ENCODE measurements around the gene KATNBL1. TPM values are rescaled to one million over a fixed set of nuclear protein-coding genes. Genes with fewer than 3 reads are reported as not detected.

Gene KATNBL1
- total and polyA plus RNA-seq, 9 of the 15 experiments (the other 6 are each of a cell fraction or from before 2014, with no cell fraction given), result 6.6 to 46.0 (median 24.0) TPM

DNA sequence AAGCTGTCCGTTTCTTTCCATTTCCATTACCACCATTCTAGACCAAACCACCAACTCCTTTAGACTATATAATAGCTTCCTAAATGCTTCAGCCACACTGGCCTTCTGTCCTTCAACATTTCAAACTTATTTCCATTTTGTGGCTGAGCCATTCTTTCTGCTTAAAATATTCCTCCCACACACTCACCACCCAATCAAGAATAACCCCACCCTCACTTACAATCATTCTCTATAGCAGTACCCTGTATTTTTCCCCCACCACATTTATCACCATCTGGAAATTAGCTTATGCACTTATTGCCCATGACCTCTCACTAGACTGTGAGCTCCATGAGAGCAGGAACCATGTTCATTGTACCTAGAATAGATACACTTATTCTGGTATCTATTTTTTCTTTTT lies 6.6 kb downstream of the KATNBL1 start:
- no peaks in the 10 kb centered on the region for H3K4me1 ChIP-seq (replicated peaks in 1 of 2; ENCODE audit: control insufficient read depth in 2 of 2, insufficient read depth in 2 of 2, low read length in 2 of 2)
- no peak for DNase-seq (ENCODE audit: extremely low read depth in 1 of 4, low spot score in 3 of 4)
- intact Hi-C loops (cut with micrococcal nuclease), result no loop called here
- TF ChIP-seq, protein P1, sequence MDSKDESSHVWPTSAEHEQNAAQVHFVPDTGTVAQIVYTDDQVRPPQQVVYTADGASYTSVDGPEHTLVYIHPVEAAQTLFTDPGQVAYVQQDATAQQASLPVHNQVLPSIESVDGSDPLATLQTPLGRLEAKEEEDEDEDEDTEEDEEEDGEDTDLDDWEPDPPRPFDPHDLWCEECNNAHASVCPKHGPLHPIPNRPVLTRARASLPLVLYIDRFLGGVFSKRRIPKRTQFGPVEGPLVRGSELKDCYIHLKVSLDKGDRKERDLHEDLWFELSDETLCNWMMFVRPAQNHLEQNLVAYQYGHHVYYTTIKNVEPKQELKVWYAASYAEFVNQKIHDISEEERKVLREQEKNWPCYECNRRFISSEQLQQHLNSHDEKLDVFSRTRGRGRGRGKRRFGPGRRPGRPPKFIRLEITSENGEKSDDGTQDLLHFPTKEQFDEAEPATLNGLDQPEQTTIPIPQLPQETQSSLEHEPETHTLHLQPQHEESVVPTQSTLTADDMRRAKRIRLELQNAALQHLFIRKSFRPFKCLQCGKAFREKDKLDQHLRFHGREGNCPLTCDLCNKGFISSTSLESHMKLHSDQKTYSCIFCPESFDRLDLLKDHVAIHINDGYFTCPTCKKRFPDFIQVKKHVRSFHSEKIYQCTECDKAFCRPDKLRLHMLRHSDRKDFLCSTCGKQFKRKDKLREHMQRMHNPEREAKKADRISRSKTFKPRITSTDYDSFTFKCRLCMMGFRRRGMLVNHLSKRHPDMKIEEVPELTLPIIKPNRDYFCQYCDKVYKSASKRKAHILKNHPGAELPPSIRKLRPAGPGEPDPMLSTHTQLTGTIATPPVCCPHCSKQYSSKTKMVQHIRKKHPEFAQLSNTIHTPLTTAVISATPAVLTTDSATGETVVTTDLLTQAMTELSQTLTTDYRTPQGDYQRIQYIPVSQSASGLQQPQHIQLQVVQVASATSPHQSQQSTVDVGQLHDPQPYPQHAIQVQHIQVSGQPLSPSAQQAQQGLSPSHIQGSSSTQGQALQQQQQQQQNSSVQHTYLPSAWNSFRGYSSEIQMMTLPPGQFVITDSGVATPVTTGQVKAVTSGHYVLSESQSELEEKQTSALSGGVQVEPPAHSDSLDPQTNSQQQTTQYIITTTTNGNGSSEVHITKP (IDR thresholded peaks at IDR 0.05; ENCODE audit: partially characterized antibody), result no peak
- TF ChIP-seq CHD2 (IDR thresholded peaks at IDR 0.05; ENCODE audit: low read depth, low read length), result no peak
- TF ChIP-seq ZNF778 (CRISPR knock-in tag; IDR thresholded peaks at IDR 0.05), result no peak
- TF ChIP-seq, protein P2, sequence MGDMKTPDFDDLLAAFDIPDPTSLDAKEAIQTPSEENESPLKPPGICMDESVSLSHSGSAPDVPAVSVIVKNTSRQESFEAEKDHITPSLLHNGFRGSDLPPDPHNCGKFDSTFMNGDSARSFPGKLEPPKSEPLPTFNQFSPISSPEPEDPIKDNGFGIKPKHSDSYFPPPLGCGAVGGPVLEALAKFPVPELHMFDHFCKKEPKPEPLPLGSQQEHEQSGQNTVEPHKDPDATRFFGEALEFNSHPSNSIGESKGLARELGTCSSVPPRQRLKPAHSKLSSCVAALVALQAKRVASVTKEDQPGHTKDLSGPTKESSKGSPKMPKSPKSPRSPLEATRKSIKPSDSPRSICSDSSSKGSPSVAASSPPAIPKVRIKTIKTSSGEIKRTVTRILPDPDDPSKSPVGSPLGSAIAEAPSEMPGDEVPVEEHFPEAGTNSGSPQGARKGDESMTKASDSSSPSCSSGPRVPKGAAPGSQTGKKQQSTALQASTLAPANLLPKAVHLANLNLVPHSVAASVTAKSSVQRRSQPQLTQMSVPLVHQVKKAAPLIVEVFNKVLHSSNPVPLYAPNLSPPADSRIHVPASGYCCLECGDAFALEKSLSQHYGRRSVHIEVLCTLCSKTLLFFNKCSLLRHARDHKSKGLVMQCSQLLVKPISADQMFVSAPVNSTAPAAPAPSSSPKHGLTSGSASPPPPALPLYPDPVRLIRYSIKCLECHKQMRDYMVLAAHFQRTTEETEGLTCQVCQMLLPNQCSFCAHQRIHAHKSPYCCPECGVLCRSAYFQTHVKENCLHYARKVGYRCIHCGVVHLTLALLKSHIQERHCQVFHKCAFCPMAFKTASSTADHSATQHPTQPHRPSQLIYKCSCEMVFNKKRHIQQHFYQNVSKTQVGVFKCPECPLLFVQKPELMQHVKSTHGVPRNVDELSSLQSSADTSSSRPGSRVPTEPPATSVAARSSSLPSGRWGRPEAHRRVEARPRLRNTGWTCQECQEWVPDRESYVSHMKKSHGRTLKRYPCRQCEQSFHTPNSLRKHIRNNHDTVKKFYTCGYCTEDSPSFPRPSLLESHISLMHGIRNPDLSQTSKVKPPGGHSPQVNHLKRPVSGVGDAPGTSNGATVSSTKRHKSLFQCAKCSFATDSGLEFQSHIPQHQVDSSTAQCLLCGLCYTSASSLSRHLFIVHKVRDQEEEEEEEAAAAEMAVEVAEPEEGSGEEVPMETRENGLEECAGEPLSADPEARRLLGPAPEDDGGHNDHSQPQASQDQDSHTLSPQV (IDR thresholded peaks at IDR 0.05), result no peak
- no peak for TF ChIP-seq ZZZ3 (IDR thresholded peaks at IDR 0.05)
- TF ChIP-seq, protein P3, sequence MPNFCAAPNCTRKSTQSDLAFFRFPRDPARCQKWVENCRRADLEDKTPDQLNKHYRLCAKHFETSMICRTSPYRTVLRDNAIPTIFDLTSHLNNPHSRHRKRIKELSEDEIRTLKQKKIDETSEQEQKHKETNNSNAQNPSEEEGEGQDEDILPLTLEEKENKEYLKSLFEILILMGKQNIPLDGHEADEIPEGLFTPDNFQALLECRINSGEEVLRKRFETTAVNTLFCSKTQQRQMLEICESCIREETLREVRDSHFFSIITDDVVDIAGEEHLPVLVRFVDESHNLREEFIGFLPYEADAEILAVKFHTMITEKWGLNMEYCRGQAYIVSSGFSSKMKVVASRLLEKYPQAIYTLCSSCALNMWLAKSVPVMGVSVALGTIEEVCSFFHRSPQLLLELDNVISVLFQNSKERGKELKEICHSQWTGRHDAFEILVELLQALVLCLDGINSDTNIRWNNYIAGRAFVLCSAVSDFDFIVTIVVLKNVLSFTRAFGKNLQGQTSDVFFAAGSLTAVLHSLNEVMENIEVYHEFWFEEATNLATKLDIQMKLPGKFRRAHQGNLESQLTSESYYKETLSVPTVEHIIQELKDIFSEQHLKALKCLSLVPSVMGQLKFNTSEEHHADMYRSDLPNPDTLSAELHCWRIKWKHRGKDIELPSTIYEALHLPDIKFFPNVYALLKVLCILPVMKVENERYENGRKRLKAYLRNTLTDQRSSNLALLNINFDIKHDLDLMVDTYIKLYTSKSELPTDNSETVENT (CRISPR knock-in tag; IDR thresholded peaks at IDR 0.05), result no peak
- no peak for TF ChIP-seq NR2F6 (CRISPR knock-in tag; IDR thresholded peaks at IDR 0.05)
- TF ChIP-seq, protein P4, sequence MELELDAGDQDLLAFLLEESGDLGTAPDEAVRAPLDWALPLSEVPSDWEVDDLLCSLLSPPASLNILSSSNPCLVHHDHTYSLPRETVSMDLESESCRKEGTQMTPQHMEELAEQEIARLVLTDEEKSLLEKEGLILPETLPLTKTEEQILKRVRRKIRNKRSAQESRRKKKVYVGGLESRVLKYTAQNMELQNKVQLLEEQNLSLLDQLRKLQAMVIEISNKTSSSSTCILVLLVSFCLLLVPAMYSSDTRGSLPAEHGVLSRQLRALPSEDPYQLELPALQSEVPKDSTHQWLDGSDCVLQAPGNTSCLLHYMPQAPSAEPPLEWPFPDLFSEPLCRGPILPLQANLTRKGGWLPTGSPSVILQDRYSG (tag; conservative IDR thresholded peaks at IDR 0.05; ENCODE audit: low read depth), result no peak
- TF ChIP-seq RBM15 (IDR thresholded peaks at IDR 0.05; ENCODE audit: insufficient read depth, low read length), result no peak
- no peak for TF ChIP-seq POLR2H (tag; IDR thresholded peaks at IDR 0.05; ENCODE audit: low read depth)
- TF ChIP-seq, protein P5, sequence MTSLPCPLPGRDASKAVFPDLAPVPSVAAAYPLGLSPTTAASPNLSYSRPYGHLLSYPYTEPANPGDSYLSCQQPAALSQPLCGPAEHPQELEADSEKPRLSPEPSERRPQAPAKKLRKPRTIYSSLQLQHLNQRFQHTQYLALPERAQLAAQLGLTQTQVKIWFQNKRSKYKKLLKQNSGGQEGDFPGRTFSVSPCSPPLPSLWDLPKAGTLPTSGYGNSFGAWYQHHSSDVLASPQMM (CRISPR knock-in tag; IDR thresholded peaks at IDR 0.05), result no peak

More for the DNA sequence above, 6.6 kb downstream of the KATNBL1 start:
- FAIRE-seq, result no peak
- H3K27me3 ChIP-seq (ENCODE audit: control insufficient read depth in 2 of 2, insufficient read depth in 2 of 2, low read length in 2 of 2), result no peaks in the 10 kb centered on the region
- BruUV-seq (replicated peaks), result no TSS peak
- H3K36me3 ChIP-seq (ENCODE audit: control insufficient read depth, insufficient read depth, low read length), result peaks cover 12% of the 10 kb centered on the region
- peaks cover 54% of the 10 kb centered on the region for H3K79me2 ChIP-seq (ENCODE audit: control insufficient read depth, insufficient read depth, low read length)
- H3K4me2 ChIP-seq (ENCODE audit: insufficient read depth, low read length), result no peak overlapping the region
- H3K9me3 ChIP-seq (replicated peaks; ENCODE audit: control insufficient read depth, insufficient read depth, low read depth, low read length), result no peaks in the 10 kb centered on the region
- in situ Hi-C loops (cut with MboI), result no loop called here
- H3K9ac ChIP-seq (ENCODE audit: insufficient read depth in 1 of 2, low read depth in 2 of 2, low read length in 2 of 2), result no peak overlapping the region
- no peaks in the 10 kb centered on the region for H4K20me1 ChIP-seq (replicated peaks; ENCODE audit: control insufficient read depth, insufficient read depth, low read length)
- no peak for ATAC-seq
- H2AFZ ChIP-seq (ENCODE audit: low read depth, low read length), result no peak overlapping the region
- CTCF ChIA-PET (ENCODE audit: low intra/inter-chr PET ratio), result no interaction called here
- H3K27ac ChIP-seq (ENCODE audit: extremely low read depth, low read depth, low read length), result no peak overlapping the region
- no peak overlapping the region for H3K4me3 ChIP-seq
- 100% methylated on average over 1 of the region's 1 CpG for whole genome bisulfite sequencing (ENCODE audit: insufficient coverage, low coverage, missing lambda C conversion rate)
- POLR2A ChIA-PET, result interaction anchor here (1.1 kb wide), 1 partner anchor 30 kb away, joined by 3 read pairs; no protein-coding TSS in a partner anchor
- no peaks in the 10 kb centered on the region for H3K9me1 ChIP-seq (ENCODE audit: control insufficient read depth, insufficient read depth, low read length)

All from K562 (cell line).